NCI-H2227 (cell line): ENCODE results near the gene OR2A12.
"Not testable (repeated sequence)": the region's sequence is repeated elsewhere in the genome, so short reads cannot be mapped to it uniquely, and the experiment has no call there.

Experiments used
- DNase-seq: peaks from one replicate; lab custom pipeline; 2025; ENCODE audit not compliant: unreplicated experiment; lab: John Stamatoyannopoulos, UW

OR2A12 gene

DNA sequence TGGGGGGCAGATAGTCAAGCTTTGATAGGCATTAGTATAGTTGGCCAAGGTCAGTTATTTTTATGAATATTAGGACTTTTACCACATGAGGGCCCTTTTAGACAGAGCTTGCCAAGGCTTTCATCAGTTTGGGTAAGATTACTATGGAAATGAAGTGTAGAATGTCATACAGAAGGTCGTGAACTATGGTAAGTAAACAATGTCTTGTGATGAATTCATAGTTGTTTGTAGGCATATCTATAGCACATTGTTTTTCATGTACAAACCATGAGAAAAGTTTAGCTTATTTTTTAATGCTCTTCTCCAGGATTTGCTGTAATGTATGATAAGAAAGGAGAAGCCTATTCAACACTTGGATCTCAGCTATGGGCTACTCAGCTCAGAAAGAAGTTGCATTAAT lies 27.6 kb downstream of the OR2A12 start:
- DNase-seq = no peak

DNA sequence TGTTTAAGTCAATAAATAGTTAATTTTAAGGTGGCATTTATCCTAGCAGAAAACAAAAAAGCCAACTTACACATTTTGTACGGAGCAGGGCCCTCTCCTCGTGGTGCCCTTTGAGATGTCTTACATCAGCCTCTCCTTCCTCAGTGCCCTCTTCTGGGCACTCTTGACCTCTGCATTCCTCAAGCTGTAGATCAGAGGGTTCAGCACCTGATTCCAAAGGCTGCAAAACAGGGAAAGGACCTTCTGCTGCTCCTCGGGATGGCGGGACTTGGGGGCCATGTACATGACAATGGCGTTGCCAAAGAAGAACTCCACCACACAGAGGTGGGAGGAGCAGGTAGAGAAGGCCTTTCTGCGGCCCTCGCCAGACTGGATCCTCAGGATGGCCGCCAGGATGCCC lies 32.3 kb downstream of the OR2A12 start:
- DNase-seq = no peak

DNA sequence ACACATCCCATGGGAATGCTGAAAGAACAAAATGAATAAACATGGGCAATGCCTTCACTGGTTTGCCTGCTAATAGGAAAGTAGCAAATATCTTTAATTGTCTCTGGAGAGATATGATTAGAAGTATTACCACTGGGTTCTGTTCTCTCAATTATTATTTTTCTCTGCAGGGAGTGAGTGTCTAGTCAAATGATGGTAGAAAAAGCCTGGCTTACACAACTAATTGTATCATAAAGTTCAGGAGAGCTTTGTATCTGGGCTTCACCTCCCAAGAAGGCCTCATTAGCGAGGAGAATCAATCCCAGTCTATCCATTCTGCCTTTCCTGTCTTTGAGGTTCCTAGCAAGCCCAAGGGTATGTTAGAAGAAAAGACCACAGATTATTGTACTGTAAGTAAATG lies 36.8 kb downstream of the OR2A12 start, which contains the start of gene OR2A14:
Gene OR2A14 (plus strand): TSS at position 301 of the 400 bp plus-strand sequence. CDS start 5,937 bp downstream, outside the sequence.
- DNase-seq = no peak

DNA sequence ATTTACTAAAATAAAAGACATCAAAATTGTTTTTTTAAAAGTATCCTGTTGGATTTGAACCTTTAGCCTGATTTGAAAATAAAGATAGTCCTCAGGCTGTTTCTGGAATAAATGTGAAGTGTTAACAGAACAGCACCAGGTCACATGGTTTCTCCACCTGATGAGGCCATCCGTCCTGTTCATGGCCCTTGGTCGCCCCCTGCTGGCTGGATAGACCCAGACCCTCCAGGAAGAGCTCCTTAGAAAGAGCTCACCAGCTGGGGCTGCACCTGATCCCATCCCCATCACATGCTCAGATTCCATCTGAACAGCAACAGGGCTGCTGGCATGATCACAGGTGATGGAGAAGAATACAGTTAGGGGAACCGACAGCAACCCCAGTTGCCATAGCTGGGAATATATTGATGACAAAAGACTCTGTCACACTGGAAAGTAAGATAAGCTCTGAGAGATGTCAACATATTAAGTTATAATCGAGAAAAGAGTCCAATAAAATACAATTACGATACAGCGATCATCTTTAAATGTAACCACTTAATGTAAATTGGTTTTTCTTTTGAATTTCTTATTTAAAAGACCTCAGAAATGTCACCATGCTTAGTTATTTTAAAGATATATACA lies 41.7 kb downstream of the OR2A12 start:
- peak; percentile 3 for DNase-seq

DNA sequence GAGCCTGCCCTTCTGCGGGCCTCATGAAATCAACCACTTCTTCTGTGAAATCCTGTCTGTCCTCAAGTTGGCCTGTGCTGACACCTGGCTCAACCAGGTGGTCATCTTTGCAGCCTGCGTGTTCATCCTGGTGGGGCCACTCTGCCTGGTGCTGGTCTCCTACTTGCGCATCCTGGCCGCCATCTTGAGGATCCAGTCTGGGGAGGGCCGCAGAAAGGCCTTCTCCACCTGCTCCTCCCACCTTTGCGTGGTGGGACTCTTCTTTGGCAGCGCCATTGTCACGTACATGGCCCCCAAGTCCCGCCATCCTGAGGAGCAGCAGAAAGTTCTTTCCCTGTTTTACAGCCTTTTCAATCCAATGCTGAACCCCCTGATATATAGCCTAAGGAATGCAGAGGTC lies 43.5 kb downstream of the OR2A12 start:
- DNase-seq = not testable (repeated sequence)

DNA sequence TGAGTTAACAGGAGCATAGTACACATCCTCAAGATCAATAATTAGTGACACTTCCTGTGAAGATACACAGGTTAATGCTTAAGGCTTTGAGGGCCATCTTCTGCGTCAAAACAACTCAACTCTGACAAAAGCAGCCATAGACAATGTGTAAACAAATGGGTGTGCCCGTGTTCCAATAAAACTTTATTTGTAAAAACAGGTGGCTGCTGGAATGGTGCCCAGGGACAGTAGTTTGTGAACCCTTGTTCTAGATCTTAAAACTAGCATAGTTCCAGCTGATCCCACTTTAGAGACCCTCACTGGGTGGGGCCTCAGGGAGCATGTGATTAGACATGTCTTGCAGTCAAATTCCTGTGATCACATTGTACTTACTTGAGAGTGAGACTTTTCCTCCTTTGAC lies 44.7 kb downstream of the OR2A12 start:
- DNase-seq = no peak

DNA sequence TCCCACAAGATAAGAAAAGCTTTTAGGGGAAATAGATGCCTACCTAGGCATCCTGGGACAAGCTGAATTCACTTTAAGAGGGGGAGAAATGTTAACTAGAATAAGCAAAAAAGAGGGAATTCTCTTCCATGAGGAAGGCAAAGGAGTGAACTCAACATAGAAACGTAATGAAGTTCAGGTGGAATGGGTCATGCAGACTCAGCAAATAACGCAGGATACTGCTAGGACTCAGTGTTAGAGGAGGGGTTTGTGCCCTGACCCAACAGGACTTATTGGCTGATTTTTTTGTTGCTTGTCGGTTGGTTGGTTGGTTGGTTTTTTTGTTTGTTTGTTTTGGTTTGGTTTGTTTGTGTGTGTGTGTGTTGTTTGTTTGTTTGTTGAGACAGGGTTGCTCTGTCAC lies 46.2 kb downstream of the OR2A12 start:
- DNase-seq = no peak

DNA sequence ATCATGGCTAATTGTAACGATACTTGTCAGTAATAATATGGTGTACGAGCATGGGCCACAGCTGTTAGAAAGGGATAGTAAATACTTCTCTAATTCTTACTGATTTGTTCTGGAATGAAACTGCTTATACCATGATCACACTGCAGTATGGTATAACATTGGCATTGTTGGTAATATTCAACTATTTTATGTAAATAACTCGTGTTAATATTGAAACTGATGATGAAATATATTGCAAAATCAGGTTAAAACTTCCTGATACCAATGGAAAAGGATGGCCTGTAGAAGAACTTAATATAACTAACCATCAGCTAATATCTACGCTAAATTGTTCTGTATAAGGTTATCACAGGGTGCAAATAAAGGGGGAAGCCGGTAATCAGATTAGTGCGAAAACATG lies 47.2 kb downstream of the OR2A12 start:
- no peak for DNase-seq

DNA sequence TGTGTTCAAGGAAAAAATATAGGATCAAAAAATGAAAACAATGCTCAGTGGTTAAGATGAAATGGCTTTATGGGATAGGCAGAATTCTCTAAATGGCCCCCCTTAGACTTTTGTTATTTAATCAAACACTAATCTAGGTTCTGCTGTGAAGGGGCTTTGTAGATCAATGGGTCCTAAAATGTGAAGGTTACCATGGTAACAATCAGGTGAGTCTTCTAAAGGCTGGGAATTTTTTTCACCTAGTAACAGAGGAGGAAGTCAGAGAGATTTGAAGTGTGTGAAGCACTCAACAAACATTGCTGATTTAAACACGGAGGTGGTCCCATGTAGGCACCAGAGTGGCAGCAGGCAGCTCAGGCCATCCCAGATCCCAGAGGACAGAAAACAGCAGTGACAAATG lies 48.0 kb downstream of the OR2A12 start:
- DNase-seq = no peak

DNA sequence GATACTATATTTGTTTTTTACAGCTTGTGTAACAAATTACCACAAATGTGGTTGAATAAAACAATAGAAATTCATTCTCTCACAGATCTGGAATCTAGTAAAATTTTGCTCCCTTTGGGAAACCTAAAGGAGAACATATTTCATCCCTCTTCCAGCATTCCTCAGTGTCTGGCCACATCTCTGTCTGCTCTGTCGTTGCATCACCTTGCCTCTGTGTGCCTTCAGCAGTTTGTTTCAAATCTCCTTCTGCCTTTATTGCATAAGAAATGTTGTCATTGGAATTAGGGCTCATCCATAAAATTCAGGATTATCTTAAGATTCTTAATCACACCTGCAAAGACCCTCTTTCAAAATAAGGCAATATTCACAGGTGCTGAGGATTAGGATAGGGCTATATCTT lies 51.4 kb downstream of the OR2A12 start:
- DNase-seq = no peak

DNA sequence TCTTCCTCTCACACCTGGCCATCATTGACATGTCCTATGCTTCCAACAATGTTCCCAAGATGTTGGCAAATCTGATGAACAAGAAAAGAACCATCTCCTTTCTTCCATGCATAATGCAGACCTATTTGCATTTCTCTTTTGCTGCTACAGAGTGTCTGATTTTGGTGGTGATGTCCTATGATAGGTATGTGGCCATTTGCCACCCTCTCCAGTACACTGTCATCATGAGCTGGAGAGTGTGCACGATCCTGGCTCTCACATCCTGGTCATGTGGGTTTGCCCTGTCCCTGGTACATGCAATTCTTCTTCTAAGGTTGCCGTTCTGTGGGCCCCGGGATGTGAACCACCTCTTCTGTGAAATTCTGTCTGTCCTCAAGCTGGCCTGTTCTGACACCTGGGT lies 56.1 kb downstream of the OR2A12 start:
- DNase-seq = no peak

DNA sequence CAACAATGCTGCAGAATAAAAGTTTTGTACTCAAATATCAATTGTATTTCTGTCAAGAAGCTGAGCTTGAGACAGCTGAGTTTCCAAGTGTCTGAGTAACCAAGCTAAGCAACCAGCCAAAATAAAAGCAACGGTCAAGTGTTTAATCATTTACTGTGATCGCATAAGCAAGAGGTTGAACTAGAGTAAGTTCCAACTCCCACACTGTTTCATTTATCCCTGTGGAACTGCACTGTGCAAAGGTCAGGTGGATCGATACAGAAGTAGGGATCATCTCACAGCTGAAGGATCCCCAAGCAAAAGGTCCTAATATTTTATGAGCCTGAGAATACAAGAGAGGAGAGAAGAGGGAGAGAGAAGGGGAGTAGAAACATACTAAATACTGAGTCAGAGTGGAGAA lies 58.3 kb downstream of the OR2A12 start:
- DNase-seq = no peak

DNA sequence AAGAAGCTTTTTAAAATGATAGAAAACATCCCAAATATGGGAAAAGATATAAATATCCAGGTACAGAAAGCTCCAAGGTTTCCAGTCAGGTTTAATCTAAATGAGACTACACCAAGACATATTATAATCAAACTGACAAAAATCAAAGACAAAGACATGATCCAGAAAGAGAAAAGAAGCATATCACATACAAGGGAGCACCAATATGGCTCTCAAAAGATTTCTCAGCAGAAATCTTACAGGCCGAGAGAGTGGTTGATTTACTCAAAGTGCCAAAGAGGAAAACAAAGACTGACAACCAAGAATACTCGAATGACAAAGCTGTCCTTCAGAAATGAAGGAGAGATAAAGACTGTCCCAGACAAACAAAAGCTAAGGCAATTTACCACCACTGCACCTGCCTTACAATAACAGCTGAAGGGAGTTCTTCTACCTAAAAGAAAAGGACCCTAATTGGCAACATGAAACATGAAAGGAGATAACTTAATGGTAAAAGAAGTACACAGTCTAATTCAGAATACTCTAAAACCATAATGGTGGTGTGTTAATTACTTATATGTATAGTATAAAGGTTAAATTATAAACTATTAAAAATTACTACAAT lies 62.2 kb downstream of the OR2A12 start:
- no peak for DNase-seq
